Panc1 (cell line): Measurements from ENCODE around the gene SERPINB1. TPM values are rescaled to one million over a fixed set of nuclear protein-coding genes. Genes with fewer than 3 reads are reported as not detected.

Experiments used
- ATAC-seq: fragments of 200-7000 bp; cut with Tn5 transposase; 2 replicates; pipeline ENCODE4 v1.9.1; 2020; ENCODE audit warnings: mild to moderate bottlenecking, moderate library complexity
- BruUV-seq: library from RNA; stranded (reverse); fragments of 400-500 nt; replicated peaks from 2 replicates; lab custom pipeline; 2021; lab: Mats Ljungman, UMichigan
- CTCF ChIA-PET: fragments of 300-600 bp; sonication (Branson Sonifier 250); formaldehyde crosslinking; loops from one replicate; lab custom pipeline; 2022; ENCODE audit warnings: antibody characterized with exemption; lab: Charles Lee
- POLR2A ChIA-PET: fragments of 300-600 bp; sonication (Branson Sonifier 250); formaldehyde crosslinking; loops from one replicate; lab custom pipeline; 2022; ENCODE audit warnings: antibody characterized with exemption; lab: Charles Lee
- DNase-seq: peaks from one replicate; pipeline ENCODE4 v3.0.0-alpha.2; 2010; ENCODE audit warnings: low read depth, low spot score
- H3K27ac ChIP-seq: 2 replicates; pipeline ENCODE4 v1.5.1; 2011; ENCODE audit warnings: mild to moderate bottlenecking, low read length, inconsistent platforms
- H3K27me3 ChIP-seq: fragments of 200-500 bp; sonication (Bioruptor generic); 2 replicates; pipeline ENCODE4 v1.6.0; 2014; ENCODE audit warnings: low read length, inconsistent platforms; ENCODE audit not compliant: control insufficient read depth, insufficient read depth
- H3K36me3 ChIP-seq: fragments of 200-500 bp; sonication (Bioruptor generic); 2 replicates; pipeline ENCODE4 v1.5.1; 2014; ENCODE audit warnings: inconsistent platforms, mild to moderate bottlenecking, low read length, moderate library complexity; ENCODE audit not compliant: control insufficient read depth, insufficient read depth
- H3K4me1 ChIP-seq: 2 replicates; pipeline ENCODE4 v1.5.1; 2011; ENCODE audit warnings: inconsistent platforms, mild to moderate bottlenecking, low read length, moderate library complexity; ENCODE audit not compliant: control insufficient read depth, insufficient read depth
- H3K4me3 ChIP-seq, 2 experiments: 2 replicates each; pipeline ENCODE4 v1.5.1; 2011 to 2012; ENCODE audit warnings: low read depth in 2 of 2, low read length in 2 of 2, mild to moderate bottlenecking in 2 of 2, inconsistent platforms in 1 of 2, moderate library complexity in 1 of 2
- H3K9me3 ChIP-seq: fragments of 200-500 bp; sonication (Bioruptor generic); 2 replicates; pipeline ENCODE4 v1.5.1; 2014; ENCODE audit warnings: low read depth, mild to moderate bottlenecking, inconsistent platforms, low read length, moderate library complexity; ENCODE audit not compliant: control insufficient read depth, insufficient read depth
- CTCF ChIP-seq: fragments of 450-650 bp; IDR thresholded peaks from 2 replicates; pipeline ENCODE4 v1.5.1; 2017; ENCODE audit warnings: mild to moderate bottlenecking
- POLR2AphosphoS5 ChIP-seq: IDR thresholded peaks from 2 replicates; pipeline ENCODE4 v1.6.1; 2012; ENCODE audit warnings: mild to moderate bottlenecking, low read depth, low read length, moderate library complexity
- SIN3A ChIP-seq: IDR thresholded peaks from 2 replicates; pipeline ENCODE4 v1.6.1; 2012; ENCODE audit warnings: low read depth, mild to moderate bottlenecking, low read length, moderate library complexity, borderline replicate concordance; ENCODE audit not compliant: insufficient read depth
- TCF7L2 ChIP-seq: IDR thresholded peaks from 2 replicates; pipeline ENCODE4 v1.6.1; 2011; ENCODE audit warnings: mild to moderate bottlenecking, low read depth, low read length, inconsistent platforms
- in situ Hi-C: cut with HindIII; loops from 2 replicates; pipeline ENCODE4 v1.10.0; 2016; ENCODE audit warnings: low sequenced_read_pairs, low pct_unique_long_range_greater_than_20kb
- intact Hi-C: fragments of 100-400 bp; cut with micrococcal nuclease; formaldehyde crosslinking; loops from one replicate; pipeline ENCODE4 v1.10.0; 2022; ENCODE audit not compliant: unreplicated experiment
- total RNA-seq: library from RNA; stranded (reverse); gene quantifications from one replicate; pipeline ENCODE4 v1.2.1, GENCODE V29; 2021; ENCODE audit not compliant: unreplicated experiment
- TF ChIP-seq, protein P1 (sequence below), 2 experiments: IDR thresholded peaks; 2 replicates each; pipeline ENCODE4 v1.6.1; 2011 to 2012; ENCODE audit warnings: low read depth in 2 of 2, control low read depth in 1 of 2, low read length in 1 of 2, mild to moderate bottlenecking in 1 of 2, moderate library complexity in 1 of 2; ENCODE audit not compliant: insufficient read depth in 1 of 2

Gene SERPINB1
- total RNA-seq, 1 experiment from 2014 or later = 40.8 TPM

- ChIA-PET CTCF (interaction anchor here (1.2 to 1.3 kb wide), 2 partner anchors 11 to 64 kb away, joined by 3 to 6 read pairs; no protein-coding TSS in a partner anchor), POLR2A (interaction anchor here (0.6 kb wide), 1 partner anchor 16 kb away, joined by 4 read pairs; no protein-coding TSS in a partner anchor)
- Histone ChIP-seq H3K27ac (peak overlapping the region; percentile 95), H3K27me3 (no peaks in the 10 kb centered on the region), H3K36me3 (no peaks in the 10 kb centered on the region), H3K9me3 (no peaks in the 10 kb centered on the region), H3K4me3 (peak overlapping the region; percentile 38 to 58), H3K4me1 (peaks cover 56% of the 10 kb centered on the region)
- intact Hi-C loops (no loop called here), in situ Hi-C loops (no loop called here)
- no TSS peak for BruUV-seq
- DNase-seq (no peak), ATAC-seq (peak; percentile 36)
- TF ChIP-seq TCF7L2 (no peak), CTCF (no peak), POLR2AphosphoS5 (no peak), SIN3A (no peak)
- TF ChIP-seq, protein P1, sequence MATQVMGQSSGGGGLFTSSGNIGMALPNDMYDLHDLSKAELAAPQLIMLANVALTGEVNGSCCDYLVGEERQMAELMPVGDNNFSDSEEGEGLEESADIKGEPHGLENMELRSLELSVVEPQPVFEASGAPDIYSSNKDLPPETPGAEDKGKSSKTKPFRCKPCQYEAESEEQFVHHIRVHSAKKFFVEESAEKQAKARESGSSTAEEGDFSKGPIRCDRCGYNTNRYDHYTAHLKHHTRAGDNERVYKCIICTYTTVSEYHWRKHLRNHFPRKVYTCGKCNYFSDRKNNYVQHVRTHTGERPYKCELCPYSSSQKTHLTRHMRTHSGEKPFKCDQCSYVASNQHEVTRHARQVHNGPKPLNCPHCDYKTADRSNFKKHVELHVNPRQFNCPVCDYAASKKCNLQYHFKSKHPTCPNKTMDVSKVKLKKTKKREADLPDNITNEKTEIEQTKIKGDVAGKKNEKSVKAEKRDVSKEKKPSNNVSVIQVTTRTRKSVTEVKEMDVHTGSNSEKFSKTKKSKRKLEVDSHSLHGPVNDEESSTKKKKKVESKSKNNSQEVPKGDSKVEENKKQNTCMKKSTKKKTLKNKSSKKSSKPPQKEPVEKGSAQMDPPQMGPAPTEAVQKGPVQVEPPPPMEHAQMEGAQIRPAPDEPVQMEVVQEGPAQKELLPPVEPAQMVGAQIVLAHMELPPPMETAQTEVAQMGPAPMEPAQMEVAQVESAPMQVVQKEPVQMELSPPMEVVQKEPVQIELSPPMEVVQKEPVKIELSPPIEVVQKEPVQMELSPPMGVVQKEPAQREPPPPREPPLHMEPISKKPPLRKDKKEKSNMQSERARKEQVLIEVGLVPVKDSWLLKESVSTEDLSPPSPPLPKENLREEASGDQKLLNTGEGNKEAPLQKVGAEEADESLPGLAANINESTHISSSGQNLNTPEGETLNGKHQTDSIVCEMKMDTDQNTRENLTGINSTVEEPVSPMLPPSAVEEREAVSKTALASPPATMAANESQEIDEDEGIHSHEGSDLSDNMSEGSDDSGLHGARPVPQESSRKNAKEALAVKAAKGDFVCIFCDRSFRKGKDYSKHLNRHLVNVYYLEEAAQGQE (IDR thresholded peaks at IDR 0.05; ENCODE audit: insufficient read depth in 1 of 2, low read depth in 2 of 2, low read length in 1 of 2) = no peak
Observed at GRCh38 chr6:2855061-2855519, 13.4 kb upstream of the SERPINB1 start.

GRCh38 chr6:2854396-2854982 lies 12.8 kb upstream of the SERPINB1 start:
- Histone ChIP-seq H3K36me3 (no peaks in the 10 kb centered on the region), H3K27ac (peak overlapping the region; percentile 95), H3K9me3 (no peaks in the 10 kb centered on the region), H3K4me1 (peaks cover 56% of the 10 kb centered on the region), H3K4me3 (peak overlapping the region; percentile 38 to 58), H3K27me3 (no peaks in the 10 kb centered on the region)
- CTCF ChIA-PET = interaction anchor here (1.3 kb wide), 1 partner anchor 11 kb away, joined by 3 read pairs; no protein-coding TSS in a partner anchor
- POLR2A ChIA-PET = no interaction called here
- intact Hi-C loops = no loop called here
- ATAC-seq (peak; percentile 49), DNase-seq (no peak)
- TF ChIP-seq CTCF (no peak), POLR2AphosphoS5 (no peak), TCF7L2 (no peak), SIN3A (no peak)
- TF ChIP-seq, protein P1 (IDR thresholded peaks at IDR 0.05; ENCODE audit: insufficient read depth in 1 of 2, low read depth in 2 of 2, low read length in 1 of 2) = no peak
- in situ Hi-C loops = no loop called here
- no TSS peak for BruUV-seq
